ENCODE data around the gene PCAT7.

GRCh38 chr9:94607423-94607691 lies 52.5 kb downstream of the PCAT7 start:
- TF ChIP-seq EZH2phosphoT487 (IDR thresholded peaks at IDR 0.05; ENCODE audit: insufficient read depth, low read depth) (no peak), EZH2 (IDR thresholded peaks at IDR 0.05; ENCODE audit: insufficient read depth, poor library complexity, severe bottlenecking) (no peak)
